Body of pancreas (tissue), 4 donors: ENCODE data around the gene SLC48A1. TPM values are rescaled to one million over a fixed set of nuclear protein-coding genes. Genes with fewer than 3 reads are reported as not detected.

ENCODE experiments used
- ATAC-seq: fragments of 150-250 bp; one replicate; pipeline ENCODE4 v1.9.1; 2016
- DNase-seq, 4 donors: peaks; one replicate each; pipeline ENCODE4 v3.0.0-alpha.2; 2019
- H3K27ac ChIP-seq, 4 donors: fragments of 200-600 bp; sonication (generic); 1 replicate in 3 of 4; 2 replicates in 1 of 4; pipeline versions ENCODE4 v1.5.1 to v1.6.1; 2016 to 2019; ENCODE audit warnings: mild to moderate bottlenecking in 1 of 4, mixed read lengths in 1 of 4, moderate library complexity in 1 of 4
- H3K27me3 ChIP-seq, 2 donors: fragments of 200-600 bp; sonication (generic); one replicate each; pipeline ENCODE4 v1.6.0; 2016; ENCODE audit warnings: mild to moderate bottlenecking in 1 of 2
- H3K36me3 ChIP-seq, 2 donors: fragments of 200-600 bp; sonication (generic); replicated peaks in 1 of 2; 2 replicates each; pipeline ENCODE4 v1.5.1; 2016; ENCODE audit warnings: low read depth in 2 of 2; ENCODE audit not compliant: insufficient read depth in 1 of 2
- H3K4me1 ChIP-seq: fragments of 200-600 bp; sonication (generic); one replicate; pipeline ENCODE4 v1.6.0; 2016
- H3K4me3 ChIP-seq, 2 donors: fragments of 200-600 bp; sonication (generic); 1 replicate in 1 of 2; 2 replicates in 1 of 2; pipeline ENCODE4 v1.5.1; 2016 to 2019
- H3K9me3 ChIP-seq, 3 donors: fragments of 200-600 bp; sonication (generic); 1 replicate in 2 of 3; 2 replicates in 1 of 3; pipeline ENCODE4 v1.5.1; 2016
- CTCF ChIP-seq, 7 experiments: fragments of 450-650 bp in 4 of 7; fragments of 200-600 bp in 3 of 7; sonication (generic) in 3 of 7; IDR thresholded peaks; one replicate each; pipeline ENCODE4 v1.5.1; 2016 to 2019; ENCODE audit warnings: antibody characterized with exemption in 7 of 7
- POLR2A ChIP-seq, 3 donors: fragments of 450-650 bp; IDR thresholded peaks; one replicate each; pipeline ENCODE4 v1.6.1; 2016; ENCODE audit warnings: antibody characterized with exemption in 3 of 3, mild to moderate bottlenecking in 2 of 3
- WGBS, 2 donors: methylation state at CpG; one replicate each; pipeline ENCODE4 v1.1.5; 2017; 5-methylcytosine and 5-hydroxymethylcytosine counted together
- intact Hi-C: fragments of 100-400 bp; cut with DNase I; formaldehyde crosslinking; loops from one replicate; pipeline ENCODE4 v1.15.1; 2023
- total RNA-seq, 2 donors: library from RNA; depleted of rRNA; stranded (reverse); fragments of >200 nt; gene quantifications; one replicate each; pipeline ENCODE4 v1.1.0, GENCODE V29; 2016

Gene SLC48A1
- total RNA-seq, 2 donors from 2014 or later, result 12.7 to 22.1 TPM

- H3K36me3 ChIP-seq, result no peaks in the 10 kb centered on the region
- no peak for TF ChIP-seq POLR2A (IDR thresholded peaks at IDR 0.05)
- TF ChIP-seq CTCF (IDR thresholded peaks at IDR 0.05), result no peak
- H3K4me3 ChIP-seq, result no peak overlapping the region
- H3K27ac ChIP-seq, result no peak overlapping the region
- 76 to 79% methylated on average over 6 of the region's 6 CpGs for WGBS, 2 donors
- intact Hi-C loops, result no loop called here
- ATAC-seq (no peak), DNase-seq (no peak)
- H3K4me1 ChIP-seq, result peaks cover 32% of the 10 kb centered on the region
- H3K9me3 ChIP-seq, result no peaks in the 10 kb centered on the region
- H3K27me3 ChIP-seq, result no peaks in the 10 kb centered on the region
Measured at GRCh38 chr12:47771304-47771703, 1.7 kb upstream of the SLC48A1 start.

GRCh38 chr12:47772094-47772660 is 861 bp upstream of the SLC48A1 start:
- peaks cover 40% of the 10 kb centered on the region for H3K4me1 ChIP-seq

GRCh38 chr12:47772738-47773061 is 338 bp upstream of the SLC48A1 start:
- peaks cover 41% of the 10 kb centered on the region for H3K4me1 ChIP-seq
- H3K36me3 ChIP-seq, result no peaks in the 10 kb centered on the region
- peak overlapping the region in 3 of 4 donors; percentile 86 to 92 (median 92) for H3K27ac ChIP-seq
- H3K27me3 ChIP-seq, result no peaks in the 10 kb centered on the region
- TF ChIP-seq CTCF (IDR thresholded peaks at IDR 0.05) (peak in 2 of 7 experiments; percentile 34 to 41), POLR2A (IDR thresholded peaks at IDR 0.05) (peak in 2 of 3 donors; percentile 39 to 67)
- no peak overlapping the region for H3K4me3 ChIP-seq
- intact Hi-C loops, result no loop called here
- H3K9me3 ChIP-seq, result no peaks in the 10 kb centered on the region
- no peak for DNase-seq
- WGBS, 2 donors, result 8% methylated on average over 17 of the region's 17 CpGs
- no peak for ATAC-seq

More at GRCh38 chr12:47772094-47772660, 861 bp upstream of the SLC48A1 start:
- WGBS, 2 donors, result 77 to 80% methylated on average over 13 of the region's 13 CpGs
- Histone ChIP-seq H3K27ac (peak overlapping the region in 3 of 4 donors; percentile 86 to 92 (median 92)), H3K9me3 (no peaks in the 10 kb centered on the region), H3K36me3 (no peaks in the 10 kb centered on the region), H3K27me3 (no peaks in the 10 kb centered on the region), H3K4me3 (no peak overlapping the region)
- TF ChIP-seq CTCF (IDR thresholded peaks at IDR 0.05) (no peak), POLR2A (IDR thresholded peaks at IDR 0.05) (no peak)
- DNase-seq (no peak), ATAC-seq (no peak)
- intact Hi-C loops, result no loop called here

GRCh38 chr12:47773858-47774580 is 981 bp downstream of the SLC48A1 start:
- H3K4me3 ChIP-seq, result peak overlapping the region; percentile 70 to 91
- no peaks in the 10 kb centered on the region for H3K27me3 ChIP-seq
- DNase-seq (no peak), ATAC-seq (no peak)
- peak overlapping the region; percentile 61 to 92 (median 89) for H3K27ac ChIP-seq
- no peaks in the 10 kb centered on the region for H3K9me3 ChIP-seq
- peaks cover 45% of the 10 kb centered on the region for H3K4me1 ChIP-seq
- no peaks in the 10 kb centered on the region for H3K36me3 ChIP-seq
- intact Hi-C loops, result no loop called here
- TF ChIP-seq POLR2A (IDR thresholded peaks at IDR 0.05) (no peak), CTCF (IDR thresholded peaks at IDR 0.05) (peak in 1 of 7 experiments; percentile 1)
- 39 to 40% methylated on average over 14 of the region's 14 CpGs for WGBS, 2 donors
